H1 (cell line): ENCODE measurements around the gene SPATA19. TPM values are rescaled to one million over a fixed set of nuclear protein-coding genes. Genes with fewer than 3 reads are reported as not detected.

ENCODE experiments used
- ATF3 ChIP-seq: IDR thresholded peaks from 2 replicates; pipeline ENCODE4 v1.6.1; 2011; ENCODE audit warnings: low read depth, mild to moderate bottlenecking, low read length; ENCODE audit not compliant: insufficient read depth
- HDAC2 ChIP-seq, 2 experiments: fragments of 300-600 bp in 1 of 2; sonication (generic) in 1 of 2; IDR thresholded peaks; 2 replicates each; pipeline ENCODE4 v1.6.1; 2011 to 2012; ENCODE audit warnings: low read depth in 2 of 2, low read length in 2 of 2, mild to moderate bottlenecking in 2 of 2, moderate library complexity in 2 of 2, borderline replicate concordance in 1 of 2, inconsistent platforms in 1 of 2
- POU5F1 ChIP-seq: IDR thresholded peaks from 2 replicates; pipeline ENCODE4 v1.6.1; 2011; ENCODE audit warnings: low read depth, mild to moderate bottlenecking, low read length, moderate library complexity
- RAD21 ChIP-seq, 2 experiments: IDR thresholded peaks in 1 of 2; conservative IDR thresholded peaks in 1 of 2; 2 replicates each; pipeline ENCODE4 v1.6.1; 2011; ENCODE audit warnings: low read depth in 2 of 2, low read length in 2 of 2, improper control_type of control experiment in 1 of 2, inconsistent platforms in 1 of 2, mild to moderate bottlenecking in 1 of 2, moderate library complexity in 1 of 2
- SAP30 ChIP-seq: fragments of 300-600 bp; sonication (generic); IDR thresholded peaks from 2 replicates; pipeline ENCODE4 v1.7.1; 2012; ENCODE audit warnings: low read length, moderate library complexity, mild to moderate bottlenecking, inconsistent platforms; ENCODE audit not compliant: insufficient read depth, insufficient replicate concordance
- SIX5 ChIP-seq: IDR thresholded peaks from 2 replicates; pipeline ENCODE4 v1.6.1; 2011; ENCODE audit warnings: mild to moderate bottlenecking, low read depth, low read length
- SUZ12 ChIP-seq: fragments of 200-600 bp; sonication (generic); IDR thresholded peaks from 2 replicates; pipeline ENCODE4 v1.6.1; 2012; ENCODE audit warnings: mild to moderate bottlenecking, inconsistent platforms, low read length, moderate library complexity, mixed read lengths
- polyA plus RNA-seq, 7 experiments: library from polyadenylated mRNA; depleted of rRNA in 3 of 7; stranded (reverse) in 5 of 7; unstranded in 2 of 7; fragments of >200 nt in 5 of 7; fragments of 200-250 nt in 2 of 7; gene quantifications; 1 replicate in 5 of 7; 2 replicates in 1 of 7; 4 replicates in 1 of 7; pipeline versions ENCODE4 v1.2.1 to v1.2.3, GENCODE V29; 2011 to 2013; ENCODE audit warnings: missing spikeins in 2 of 7, mixed read lengths in 2 of 7
- total RNA-seq: library from RNA; stranded (reverse); fragmentation: NEBNext Ultra II Directional; extraction: Animal tissue kit (Norgen Biotek cat#: 25700); gene quantifications from 2 replicates; pipeline ENCODE4 v1.2.1, GENCODE V29; 2021

The SPATA19 gene
- total and polyA plus RNA-seq, 2 of the 8 experiments (the other 6 are each of a cell fraction or from before 2014, with no cell fraction given) = not detected

GRCh38 chr11:133823211-133823610, 22.1 kb downstream of the SPATA19 start (continued):
- no peak for TF ChIP-seq SIX5
- TF ChIP-seq POU5F1 = no peak
- TF ChIP-seq SAP30 = no peak
- no peak for TF ChIP-seq HDAC2 (IDR thresholded peaks at IDR 0.05; ENCODE audit: borderline replicate concordance in 1 of 2, low read depth in 2 of 2, low read length in 2 of 2)
- TF ChIP-seq RAD21 (IDR thresholded peaks at IDR 0.05 in 1 of 2, conservative IDR thresholded peaks at IDR 0.05 in 1 of 2; ENCODE audit: low read depth in 2 of 2, low read length in 2 of 2) = no peak
- TF ChIP-seq ATF3 = no peak
- no peak for TF ChIP-seq SUZ12
